Fibroblast of lung (primary cell): ENCODE data around the gene APC.

Experiments
- CTCF ChIP-seq, 2 donors: IDR thresholded peaks in 1 of 2; conservative IDR thresholded peaks in 1 of 2; 1 replicate in 1 of 2; 2 replicates in 1 of 2; pipeline ENCODE4 v1.5.1; 2011 to 2012; ENCODE audit warnings: low read length in 2 of 2, control low read depth in 1 of 2, inconsistent platforms in 1 of 2, low read depth in 1 of 2, mild to moderate bottlenecking in 1 of 2
- EZH2 ChIP-seq: IDR thresholded peaks from 2 replicates; pipeline ENCODE4 v1.5.1; 2012; ENCODE audit warnings: low read length, control low read depth, mild to moderate bottlenecking; ENCODE audit errors: missing control alignments

GRCh38 chr5:112691339-112691680 lies 46.4 kb upstream of the APC start:
- TF ChIP-seq EZH2 (no peak), CTCF (conservative IDR thresholded peaks at IDR 0.05 in 1 of 2, IDR thresholded peaks at IDR 0.05 in 1 of 2; ENCODE audit: low read depth in 1 of 2, low read length in 2 of 2) (no peak)
